Measurements from ENCODE around the gene ALPG. TPM values are rescaled to one million over a fixed set of nuclear protein-coding genes. Genes with fewer than 3 reads are reported as not detected.

ALPG gene
- total and polyA plus RNA-seq, 9 of the 15 experiments (the other 6 are each of a cell fraction or from before 2014, with no cell fraction given): not detected

GRCh38 chr2:232389327-232389726 is 17.3 kb upstream of the ALPG start:
- Histone ChIP-seq H3K27me3 (ENCODE audit: control insufficient read depth in 2 of 2, insufficient read depth in 2 of 2, low read length in 2 of 2) (peaks cover 0 to 16% of the 10 kb centered on the region in 2 experiments), H3K79me2 (ENCODE audit: control insufficient read depth, insufficient read depth, low read length) (no peaks in the 10 kb centered on the region), H4K20me1 (replicated peaks; ENCODE audit: control insufficient read depth, insufficient read depth, low read length) (no peaks in the 10 kb centered on the region), H3K9ac (ENCODE audit: insufficient read depth in 1 of 2, low read depth in 2 of 2, low read length in 2 of 2) (no peak overlapping the region), H3K27ac (ENCODE audit: extremely low read depth, low read depth, low read length) (no peak overlapping the region), H3K4me2 (ENCODE audit: insufficient read depth, low read length) (no peak overlapping the region), H3K4me1 (replicated peaks in 1 of 2; ENCODE audit: control insufficient read depth in 2 of 2, insufficient read depth in 2 of 2, low read length in 2 of 2) (peaks cover 0 to 3% of the 10 kb centered on the region in 2 experiments; a peak in 1 of 5 replicates), H2AFZ (ENCODE audit: low read depth, low read length) (no peak overlapping the region), H3K9me1 (ENCODE audit: control insufficient read depth, insufficient read depth, low read length) (no peaks in the 10 kb centered on the region), H3K36me3 (ENCODE audit: control insufficient read depth, insufficient read depth, low read length) (no peaks in the 10 kb centered on the region), H3K4me3 (no peak overlapping the region), H3K9me3 (replicated peaks; ENCODE audit: control insufficient read depth, insufficient read depth, low read depth, low read length) (no peaks in the 10 kb centered on the region)
- ChIA-PET POLR2A (no interaction called here), CTCF (ENCODE audit: low intra/inter-chr PET ratio) (no interaction called here)
- TF ChIP-seq PHTF2 (CRISPR knock-in tag; IDR thresholded peaks at IDR 0.05): no peak
- TF ChIP-seq ATF1 (CRISPR knock-in tag; IDR thresholded peaks at IDR 0.05): no peak
- TF ChIP-seq ATF1 (tag; IDR thresholded peaks at IDR 0.05): no peak
- in situ Hi-C loops (cut with MboI) (no loop called here), intact Hi-C loops (cut with micrococcal nuclease) (no loop called here)
- ATAC-seq: no peak
- FAIRE-seq: no peak
- no TSS peak for BruUV-seq (replicated peaks)
- 0% methylated on average over 6 of the region's 6 CpGs for WGBS (ENCODE audit: insufficient coverage, low coverage, missing lambda C conversion rate)
- no peak for DNase-seq (ENCODE audit: extremely low read depth in 1 of 4, low spot score in 3 of 4)

- H3K36me3 ChIP-seq (ENCODE audit: control insufficient read depth, insufficient read depth, low read length): no peaks in the 10 kb centered on the region
- WGBS (ENCODE audit: insufficient coverage, low coverage, missing lambda C conversion rate): 0% methylated on average over 3 of the region's 3 CpGs
- ChIA-PET POLR2A (no interaction called here), CTCF (ENCODE audit: low intra/inter-chr PET ratio) (no interaction called here)
- no peaks in the 10 kb centered on the region for H4K20me1 ChIP-seq (replicated peaks; ENCODE audit: control insufficient read depth, insufficient read depth, low read length)
- no peak for FAIRE-seq
- intact Hi-C loops (cut with micrococcal nuclease): no loop called here
- TF ChIP-seq ZNF785 (CRISPR knock-in tag; IDR thresholded peaks at IDR 0.05) (no peak), U2AF2 (optimal IDR thresholded peaks at IDR 0.05; ENCODE audit: low read depth, low read length) (no peak), HCFC1 (IDR thresholded peaks at IDR 0.05; ENCODE audit: low read depth, low read length) (no peak), NCOA2 (IDR thresholded peaks at IDR 0.05; ENCODE audit: partially characterized antibody in 2 of 2) (no peak), TAF1 (IDR thresholded peaks at IDR 0.05; ENCODE audit: control insufficient read depth, extremely low read depth, insufficient read depth, low read length, severe bottlenecking) (no peak), ARNT (IDR thresholded peaks at IDR 0.05) (no peak)
- no peaks in the 10 kb centered on the region for H3K9me3 ChIP-seq (replicated peaks; ENCODE audit: control insufficient read depth, insufficient read depth, low read depth, low read length)
- peaks cover 0 to 3% of the 10 kb centered on the region in 2 experiments; a peak in 1 of 5 replicates for H3K4me1 ChIP-seq (replicated peaks in 1 of 2; ENCODE audit: control insufficient read depth in 2 of 2, insufficient read depth in 2 of 2, low read length in 2 of 2)
- no peak for ATAC-seq
- no peaks in the 10 kb centered on the region for H3K9me1 ChIP-seq (ENCODE audit: control insufficient read depth, insufficient read depth, low read length)
- H3K79me2 ChIP-seq (ENCODE audit: control insufficient read depth, insufficient read depth, low read length): no peaks in the 10 kb centered on the region
- H3K4me2 ChIP-seq (ENCODE audit: insufficient read depth, low read length): no peak overlapping the region
- H3K27ac ChIP-seq (ENCODE audit: extremely low read depth, low read depth, low read length): no peak overlapping the region
- H2AFZ ChIP-seq (ENCODE audit: low read depth, low read length): no peak overlapping the region
- no peak for DNase-seq (ENCODE audit: extremely low read depth in 1 of 4, low spot score in 3 of 4)
- in situ Hi-C loops (cut with MboI): no loop called here
- H3K9ac ChIP-seq (ENCODE audit: insufficient read depth in 1 of 2, low read depth in 2 of 2, low read length in 2 of 2): no peak overlapping the region
- no peak overlapping the region for H3K4me3 ChIP-seq
- no TSS peak for BruUV-seq (replicated peaks)
- H3K27me3 ChIP-seq (ENCODE audit: control insufficient read depth in 2 of 2, insufficient read depth in 2 of 2, low read length in 2 of 2): peaks cover 0 to 16% of the 10 kb centered on the region in 2 experiments
These were observed 16.0 kb upstream of the ALPG start for GRCh38 chr2:232390661-232391060.
